Thymus (tissue), 11 donors: ENCODE results near the gene PROB1. TPM values are rescaled to one million over a fixed set of nuclear protein-coding genes. Genes with fewer than 3 reads are reported as not detected.
A peak's percentile ranks its signal among the peaks of the same experiment; 100 is the strongest.

Source experiments
- DNase-seq, 9 donors: peaks; one replicate each; pipeline ENCODE4 v3.0.0-alpha.2; 2013; ENCODE audit warnings: low spot score in 9 of 9, low read depth in 6 of 9, missing footprints in 1 of 9
- H3K27ac ChIP-seq, 2 donors: one replicate each; pipeline ENCODE4 v1.5.1; 2013; ENCODE audit warnings: control low read depth in 1 of 2, low read depth in 1 of 2, low read length in 1 of 2, mild to moderate bottlenecking in 1 of 2, moderate library complexity in 1 of 2
- H3K27me3 ChIP-seq, 2 donors: one replicate each; pipeline ENCODE4 v1.5.1; 2013; ENCODE audit warnings: low read length in 1 of 2; ENCODE audit not compliant: control insufficient read depth in 2 of 2, insufficient read depth in 1 of 2
- H3K36me3 ChIP-seq, 2 donors: one replicate each; pipeline ENCODE4 v1.5.1; 2013; ENCODE audit warnings: low read length in 1 of 2, mild to moderate bottlenecking in 1 of 2, moderate library complexity in 1 of 2; ENCODE audit not compliant: control insufficient read depth in 2 of 2, insufficient read depth in 2 of 2
- H3K4me1 ChIP-seq, 2 donors: one replicate each; pipeline ENCODE4 v1.5.1; 2013; ENCODE audit warnings: low read length in 2 of 2; ENCODE audit not compliant: control insufficient read depth in 2 of 2, insufficient read depth in 2 of 2
- H3K4me3 ChIP-seq, 2 donors: one replicate each; pipeline ENCODE4 v1.5.1; 2013; ENCODE audit warnings: low read length in 2 of 2, control low read depth in 1 of 2, mild to moderate bottlenecking in 1 of 2
- H3K9me3 ChIP-seq, 2 donors: one replicate each; pipeline ENCODE4 v1.5.1; 2013; ENCODE audit warnings: low read length in 1 of 2, mild to moderate bottlenecking in 1 of 2; ENCODE audit not compliant: control insufficient read depth in 2 of 2, insufficient read depth in 1 of 2
- WGBS: extraction: QIAGEN DNeasy Blood & Tissue Kit; methylation state at CpG from one replicate; pipeline ENCODE4 v1.1.7; 2013; 5-methylcytosine and 5-hydroxymethylcytosine counted together
- polyA plus RNA-seq: library from polyadenylated mRNA; stranded (reverse); fragments of 200-250 nt; gene quantifications from one replicate; pipeline ENCODE4 v1.2.3, GENCODE V29; 2013
- total RNA-seq: library from RNA; stranded (reverse); fragments of 120-200 nt; gene quantifications from one replicate; pipeline ENCODE4 v1.2.4, GENCODE V29; 2013
- donor health status: healthy.

Gene PROB1
- total and polyA plus RNA-seq, 2 donors: 0.76 to 1.0 TPM

DNA sequence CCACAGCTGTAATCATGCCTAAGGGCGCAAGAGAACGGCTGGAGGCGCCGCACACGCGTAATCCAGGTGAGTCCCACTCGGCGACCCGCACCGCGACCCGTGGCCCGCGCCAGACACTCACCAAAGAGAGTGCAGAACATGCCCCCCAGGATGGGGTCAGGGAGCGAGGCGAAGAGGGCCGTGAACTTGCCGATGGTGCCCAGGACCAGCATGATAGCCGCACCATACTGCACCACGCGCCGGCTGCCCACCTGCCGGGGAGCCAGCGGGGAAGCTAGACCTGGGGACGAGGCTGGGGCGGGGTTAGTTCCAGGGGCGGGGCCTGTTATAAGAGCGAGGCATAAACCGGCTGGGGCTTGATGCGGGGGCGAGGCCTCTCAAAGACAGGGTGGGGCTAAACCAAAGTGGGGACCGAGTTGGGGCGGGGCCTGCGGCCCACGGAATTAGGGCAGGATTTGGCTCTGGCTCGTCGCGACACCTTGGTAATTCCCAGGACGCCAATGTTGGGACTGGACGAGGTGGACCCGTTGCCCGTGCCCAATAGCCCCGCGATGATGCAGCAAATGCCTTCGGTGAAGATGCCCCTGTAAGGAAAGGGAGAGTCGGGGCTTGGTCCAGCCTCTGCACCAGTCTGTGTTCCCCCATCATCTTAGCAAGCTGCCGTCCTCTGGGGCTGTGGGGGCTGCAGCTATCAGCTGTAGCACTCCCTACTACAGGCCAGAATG, 16.6 kb downstream of the PROB1 start:
- DNase-seq: no peak

DNA sequence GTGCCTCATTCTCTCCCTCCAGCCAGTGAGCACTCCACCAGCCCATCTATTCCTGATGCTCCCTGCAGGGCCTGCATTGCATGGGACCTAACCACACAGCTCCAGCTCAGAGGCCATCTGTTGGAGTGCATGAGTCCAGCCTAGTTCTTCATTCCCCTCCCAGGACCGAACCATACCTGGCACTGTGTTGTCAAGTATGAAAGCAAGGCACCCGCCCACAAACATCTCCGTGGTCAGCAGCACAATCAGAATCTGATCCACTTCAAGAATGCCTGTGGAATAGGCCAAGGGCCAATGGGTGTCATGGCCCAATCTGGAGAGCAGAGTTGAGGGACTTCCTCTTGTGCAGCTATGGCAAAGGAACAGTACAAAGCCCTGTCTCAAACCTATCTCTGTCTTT, 17.7 kb downstream of the PROB1 start:
- peaks cover 0 to under 1% of the 10 kb centered on the region in 2 donors for H3K4me1 ChIP-seq
- no peak for DNase-seq
- 98% methylated on average over 3 of the region's 3 CpGs for WGBS
- no peak overlapping the region for H3K27ac ChIP-seq
- peaks cover 18 to 35% of the 10 kb centered on the region in 2 donors for H3K36me3 ChIP-seq
- H3K27me3 ChIP-seq: no peaks in the 10 kb centered on the region
- no peak overlapping the region for H3K4me3 ChIP-seq
- H3K9me3 ChIP-seq: no peaks in the 10 kb centered on the region

More for the DNA sequence above, 16.6 kb downstream of the PROB1 start:
- H3K4me3 ChIP-seq: no peak overlapping the region
- 90% methylated on average over 47 of the region's 47 CpGs for WGBS
- no peaks in the 10 kb centered on the region for H3K27me3 ChIP-seq
- H3K36me3 ChIP-seq: peaks cover 15 to 32% of the 10 kb centered on the region in 2 donors
- peaks cover 0 to 10% of the 10 kb centered on the region in 2 donors for H3K4me1 ChIP-seq
- H3K27ac ChIP-seq: no peak overlapping the region
- no peaks in the 10 kb centered on the region for H3K9me3 ChIP-seq

DNA sequence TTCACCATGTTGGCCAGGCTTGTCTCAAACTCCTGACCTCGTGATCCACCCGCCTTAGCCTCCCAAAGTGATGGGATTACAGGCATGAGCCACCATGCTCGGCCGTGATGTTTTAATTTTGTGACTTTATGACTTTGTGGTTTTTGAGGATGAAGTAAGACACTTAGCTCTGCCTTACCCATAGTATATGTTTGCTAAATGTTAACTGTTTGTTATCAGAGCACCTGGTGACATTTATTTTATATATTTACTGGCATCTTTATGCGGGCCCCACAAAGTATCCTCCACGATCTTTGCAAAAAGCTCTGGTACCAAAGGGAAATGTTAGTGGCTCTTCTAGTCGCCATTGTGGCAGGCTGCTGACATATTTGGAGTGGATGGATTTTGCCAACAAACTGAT, 18.5 kb downstream of the PROB1 start:
- H3K36me3 ChIP-seq: peaks cover 27 to 43% of the 10 kb centered on the region in 2 donors
- DNase-seq: no peak
- WGBS: 97% methylated on average over 7 of the region's 7 CpGs

DNA sequence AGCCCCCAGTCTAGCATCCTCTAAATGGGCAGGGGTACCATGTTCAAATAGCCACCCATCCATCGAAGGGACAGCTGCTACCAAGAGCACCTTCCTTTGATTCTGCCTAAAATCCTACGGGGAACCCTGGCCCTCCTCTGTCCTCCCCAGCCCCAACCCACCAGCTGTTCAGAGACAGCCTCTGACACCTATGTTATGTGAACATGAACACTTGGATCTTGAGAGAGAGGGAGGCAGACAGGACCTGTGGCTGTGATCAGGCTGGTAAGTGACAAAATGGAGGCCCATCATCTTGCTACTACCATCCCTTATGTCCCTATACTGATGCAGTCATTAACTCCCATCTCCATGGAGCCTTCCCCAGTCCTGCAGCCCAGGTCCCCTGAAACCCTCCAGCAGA, 20.0 kb downstream of the PROB1 start:
- Histone ChIP-seq H3K27me3 (no peaks in the 10 kb centered on the region), H3K36me3 (peaks cover 39 to 53% of the 10 kb centered on the region in 2 donors), H3K4me1 (no peaks in the 10 kb centered on the region), H3K9me3 (no peaks in the 10 kb centered on the region), H3K27ac (no peak overlapping the region), H3K4me3 (no peak overlapping the region)
- 100% methylated on average over 2 of the region's 2 CpGs for WGBS
- no peak for DNase-seq

More for the DNA sequence above, 18.5 kb downstream of the PROB1 start:
- Histone ChIP-seq H3K9me3 (no peaks in the 10 kb centered on the region), H3K27me3 (no peaks in the 10 kb centered on the region), H3K27ac (no peak overlapping the region), H3K4me1 (no peaks in the 10 kb centered on the region), H3K4me3 (no peak overlapping the region)

DNA sequence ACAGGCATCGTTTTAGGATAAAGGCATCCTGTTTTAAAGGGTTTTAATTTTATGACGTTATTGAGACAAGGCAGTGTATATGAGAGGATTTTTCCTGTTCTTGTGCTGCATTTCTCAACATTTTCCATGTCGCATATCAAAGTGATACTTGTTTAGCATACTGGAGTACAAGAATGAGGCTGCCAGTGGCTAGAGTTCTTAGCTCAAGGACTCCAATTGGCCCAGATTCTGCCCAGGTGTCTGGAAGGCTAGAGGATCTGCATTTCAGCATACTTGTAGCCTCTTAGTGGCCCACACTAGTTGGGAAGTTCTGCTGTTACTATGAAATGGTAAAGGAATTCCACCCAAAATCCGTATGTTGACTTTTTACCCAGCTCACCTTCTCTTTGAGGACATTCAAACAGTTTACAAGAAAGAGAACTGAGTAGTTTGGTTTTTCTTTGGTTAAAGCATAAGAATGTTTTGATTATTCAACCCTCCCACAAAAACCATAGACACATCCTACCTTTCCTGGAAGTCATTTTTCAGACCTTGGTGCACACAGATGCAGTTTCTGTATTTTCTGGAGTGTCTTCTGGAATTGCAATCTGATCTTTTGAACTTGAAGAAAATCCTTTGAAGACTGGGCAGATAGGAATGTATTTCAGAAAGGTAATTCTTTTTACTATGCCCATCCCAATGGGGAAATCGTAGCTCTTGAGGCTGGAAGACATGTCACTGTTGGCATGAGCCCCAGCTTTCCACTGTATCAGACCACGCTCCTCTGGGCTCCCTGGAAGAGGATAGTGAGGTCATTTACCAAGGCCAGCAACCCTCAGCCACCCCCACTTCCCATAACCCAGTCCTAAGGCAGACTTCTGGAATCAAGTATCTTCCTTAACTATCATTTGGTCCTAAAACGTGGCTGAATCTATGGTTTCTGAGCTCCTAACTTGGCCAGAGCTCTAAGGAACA, 23.1 kb downstream of the PROB1 start:
- no peak for DNase-seq
- H3K27me3 ChIP-seq: no peaks in the 10 kb centered on the region
- peaks cover 48 to 67% of the 10 kb centered on the region in 2 donors for H3K36me3 ChIP-seq
- H3K9me3 ChIP-seq: no peaks in the 10 kb centered on the region
- no peaks in the 10 kb centered on the region for H3K4me1 ChIP-seq
- no peak overlapping the region for H3K4me3 ChIP-seq
- peak overlapping the region in 1 of 2 donors; percentile 18 for H3K27ac ChIP-seq
- 97% methylated on average over 7 of the region's 7 CpGs for WGBS

DNA sequence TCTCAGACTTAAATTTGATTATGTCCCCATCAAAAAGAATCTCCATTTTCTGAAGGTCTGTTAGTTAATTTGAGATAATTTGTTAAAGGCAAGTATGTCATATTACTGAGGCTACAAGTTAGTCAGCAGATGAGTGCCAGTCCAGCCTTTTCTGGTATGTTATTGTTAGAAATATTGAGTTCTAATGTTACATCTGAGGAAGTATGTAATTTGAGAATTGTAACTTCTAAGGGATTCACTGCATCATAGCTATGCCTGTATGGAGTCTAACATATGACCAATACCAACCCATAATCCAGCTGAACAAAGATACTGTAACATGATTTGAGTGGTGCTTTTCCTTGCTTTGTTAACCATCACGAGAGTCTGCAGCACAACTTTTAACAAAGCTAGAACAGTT, 25.7 kb downstream of the PROB1 start:
- H3K27me3 ChIP-seq: no peaks in the 10 kb centered on the region
- H3K9me3 ChIP-seq: no peaks in the 10 kb centered on the region
- no peaks in the 10 kb centered on the region for H3K4me1 ChIP-seq
- H3K36me3 ChIP-seq: peaks cover 64 to 82% of the 10 kb centered on the region in 2 donors
- DNase-seq: no peak
- 93% methylated on average over 1 of the region's 1 CpG for WGBS
- H3K4me3 ChIP-seq: no peak overlapping the region
- no peak overlapping the region for H3K27ac ChIP-seq

DNA sequence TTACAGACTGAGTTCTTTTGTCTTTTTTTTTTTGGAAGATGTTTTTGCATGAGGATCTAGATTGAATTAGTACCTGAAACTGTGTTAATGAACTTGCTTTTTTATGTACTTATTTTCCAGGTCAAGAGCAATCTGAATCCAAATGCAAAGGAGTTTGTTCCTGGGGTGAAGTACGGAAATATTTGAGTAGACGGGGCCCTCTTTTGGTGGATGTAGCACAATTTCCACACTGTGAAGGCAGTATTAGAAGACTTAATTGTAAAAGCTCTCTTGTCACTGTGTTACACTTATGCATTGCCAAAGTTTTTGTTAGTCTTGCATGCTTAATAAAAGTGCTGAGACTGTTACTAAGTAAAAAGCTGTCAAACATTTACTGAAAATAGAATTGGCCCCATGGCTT, 26.3 kb downstream of the PROB1 start:
- no peaks in the 10 kb centered on the region for H3K9me3 ChIP-seq
- H3K36me3 ChIP-seq: peaks cover 64 to 85% of the 10 kb centered on the region in 2 donors
- no peaks in the 10 kb centered on the region for H3K27me3 ChIP-seq
- WGBS: 93% methylated on average over 2 of the region's 2 CpGs
- no peak overlapping the region for H3K4me3 ChIP-seq
- H3K4me1 ChIP-seq: no peaks in the 10 kb centered on the region
- DNase-seq: peak in 1 of 9 donors; percentile 35
- no peak overlapping the region for H3K27ac ChIP-seq

DNA sequence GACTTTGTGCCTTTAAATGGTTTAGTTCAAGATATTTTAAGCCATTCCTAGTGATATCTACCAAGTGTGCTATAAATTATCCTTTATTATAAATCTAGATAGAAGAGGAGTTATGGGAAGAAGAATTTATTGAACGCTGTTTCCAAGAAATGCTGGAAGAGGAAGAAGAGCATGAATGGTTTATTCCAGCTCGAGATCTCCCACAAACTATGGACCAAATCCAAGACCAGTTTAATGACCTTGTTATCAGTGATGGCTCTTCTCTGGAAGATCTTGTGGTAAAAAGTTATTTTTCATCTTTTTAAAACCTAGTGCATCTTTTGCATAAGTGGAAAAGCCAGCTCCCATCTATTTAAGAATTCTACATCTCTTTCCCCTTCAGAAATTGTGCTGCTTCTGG, 30.4 kb downstream of the PROB1 start:
- Histone ChIP-seq H3K9me3 (no peaks in the 10 kb centered on the region), H3K27me3 (no peaks in the 10 kb centered on the region), H3K4me1 (no peaks in the 10 kb centered on the region), H3K27ac (no peak overlapping the region), H3K4me3 (no peak overlapping the region), H3K36me3 (peaks cover 53 to 71% of the 10 kb centered on the region in 2 donors)
- DNase-seq: no peak
- over 99% methylated on average over 2 of the region's 2 CpGs for WGBS

DNA sequence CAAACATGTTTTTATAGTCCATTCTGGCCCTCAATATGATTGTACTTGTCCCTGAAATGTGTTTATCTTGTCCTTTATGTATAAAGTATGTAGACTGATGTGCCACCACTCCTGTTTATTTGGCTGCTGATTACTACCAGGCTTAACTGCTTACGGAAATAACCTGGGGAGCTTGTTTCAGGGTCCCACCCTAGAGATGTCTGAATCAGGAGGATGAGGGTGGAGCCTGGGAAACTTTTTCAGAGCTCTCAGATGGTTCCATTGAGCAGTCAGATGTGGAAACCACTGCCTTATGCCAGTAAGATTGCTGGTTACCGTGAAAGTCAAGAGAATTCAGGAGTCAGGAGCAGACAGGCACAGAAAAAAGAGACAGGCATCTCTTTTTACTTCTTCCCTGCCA, 31.0 kb downstream of the PROB1 start:
- peaks cover 51 to 67% of the 10 kb centered on the region in 2 donors for H3K36me3 ChIP-seq
- no peaks in the 10 kb centered on the region for H3K27me3 ChIP-seq
- no peaks in the 10 kb centered on the region for H3K9me3 ChIP-seq
- no peak for DNase-seq
- H3K4me3 ChIP-seq: no peak overlapping the region
- 99% methylated on average over 2 of the region's 2 CpGs for WGBS
- no peak overlapping the region for H3K27ac ChIP-seq
- no peaks in the 10 kb centered on the region for H3K4me1 ChIP-seq
